CD14-positive monocyte (primary cell): ENCODE data around the gene DTD1. TPM values are rescaled to one million over a fixed set of nuclear protein-coding genes. Genes with fewer than 3 reads are reported as not detected.

Experiments used
- DNase-seq, 3 donors: peaks; one replicate each; pipeline ENCODE4 v3.0.0-alpha.2; 2011 to 2022
- H2AFZ ChIP-seq: 2 replicates; pipeline ENCODE4 v1.6.0; 2012; ENCODE audit warnings: mild to moderate bottlenecking, low read depth, low read length, inconsistent platforms; ENCODE audit not compliant: insufficient read depth, poor library complexity, severe bottlenecking
- H3K27ac ChIP-seq, 2 donors: 1 replicate in 1 of 2; 2 replicates in 1 of 2; pipeline ENCODE4 v1.5.1; 2012 to 2013; ENCODE audit warnings: low read length in 2 of 2, control low read depth in 1 of 2, inconsistent platforms in 1 of 2, low read depth in 1 of 2, mild to moderate bottlenecking in 1 of 2
- H3K27me3 ChIP-seq, 2 donors: one replicate each; pipeline versions ENCODE4 v1.6.0 to v1.6.1; 2011 to 2013; ENCODE audit warnings: low read length in 2 of 2; ENCODE audit not compliant: control insufficient read depth in 2 of 2, insufficient read depth in 2 of 2
- H3K36me3 ChIP-seq, 2 donors: replicated peaks in 1 of 2; 1 replicate in 1 of 2; 2 replicates in 1 of 2; pipeline versions ENCODE4 v1.5.1 to v1.6.1; 2012 to 2013; ENCODE audit warnings: low read length in 2 of 2, control low read depth in 1 of 2, inconsistent platforms in 1 of 2, mild to moderate bottlenecking in 1 of 2; ENCODE audit not compliant: insufficient read depth in 2 of 2, control insufficient read depth in 1 of 2
- H3K4me1 ChIP-seq, 2 donors: 1 replicate in 1 of 2; 2 replicates in 1 of 2; pipeline versions ENCODE4 v1.5.1 to v1.6.1; 2012 to 2013; ENCODE audit warnings: low read length in 2 of 2, control low read depth in 1 of 2, inconsistent platforms in 1 of 2, mild to moderate bottlenecking in 1 of 2, moderate library complexity in 1 of 2; ENCODE audit not compliant: insufficient read depth in 2 of 2, control insufficient read depth in 1 of 2
- H3K4me2 ChIP-seq: replicated peaks from 2 replicates; pipeline ENCODE3; 2012; ENCODE audit warnings: low read length, moderate library complexity, mild to moderate bottlenecking; ENCODE audit not compliant: poor library complexity, severe bottlenecking; ENCODE audit errors: extremely low read depth
- H3K4me3 ChIP-seq, 3 experiments: fragments of 200-600 bp in 1 of 3; sonication (generic) in 1 of 3; replicated peaks in 1 of 3; 1 replicate in 2 of 3; 2 replicates in 1 of 3; pipeline ENCODE4 v1.5.1; 2011 to 2013; ENCODE audit warnings: low read length in 3 of 3, mild to moderate bottlenecking in 3 of 3, control low read depth in 2 of 3, low read depth in 2 of 3, inconsistent platforms in 1 of 3, moderate library complexity in 1 of 3
- H3K79me2 ChIP-seq: 2 replicates; pipeline ENCODE4 v1.6.0; 2012; ENCODE audit warnings: mild to moderate bottlenecking, control low read depth, inconsistent platforms, low read length, moderate library complexity; ENCODE audit not compliant: insufficient read depth
- H3K9ac ChIP-seq: 2 replicates; pipeline ENCODE4 v1.6.0; 2017; ENCODE audit warnings: low read length, mild to moderate bottlenecking; ENCODE audit not compliant: insufficient read depth, poor library complexity, severe bottlenecking
- H3K9me3 ChIP-seq, 2 donors: replicated peaks in 1 of 2; 1 replicate in 1 of 2; 2 replicates in 1 of 2; pipeline versions ENCODE4 v1.5.1 to v1.6.1; 2012 to 2013; ENCODE audit warnings: low read length in 2 of 2, control low read depth in 1 of 2; ENCODE audit not compliant: control insufficient read depth in 1 of 2, insufficient read depth in 1 of 2
- H4K20me1 ChIP-seq: 2 replicates; pipeline ENCODE4 v1.6.0; 2012; ENCODE audit warnings: mild to moderate bottlenecking, low read length, control low read depth, moderate library complexity; ENCODE audit not compliant: insufficient read depth
- H3K27ac Mint-ChIP-seq, 7 donors: one replicate each; pipeline ENCODE4 v1.8.0; 2020; ENCODE audit warnings: mild to moderate bottlenecking in 7 of 7, mixed read lengths in 7 of 7, moderate library complexity in 6 of 7, inconsistent platforms in 2 of 7
- H3K27me3 Mint-ChIP-seq, 3 donors: one replicate each; pipeline ENCODE4 v1.8.0; 2021 to 2022; ENCODE audit warnings: low read depth in 3 of 3, mild to moderate bottlenecking in 3 of 3, mixed read lengths in 3 of 3, moderate library complexity in 3 of 3, inconsistent platforms in 1 of 3
- H3K36me3 Mint-ChIP-seq, 2 donors: one replicate each; pipeline ENCODE4 v1.8.0; 2020; ENCODE audit warnings: mixed read lengths in 2 of 2, inconsistent platforms in 1 of 2, mild to moderate bottlenecking in 1 of 2
- H3K4me1 Mint-ChIP-seq: one replicate; pipeline ENCODE4 v1.8.0; 2020; ENCODE audit warnings: mild to moderate bottlenecking, mixed read lengths
- H3K4me3 Mint-ChIP-seq, 2 donors: one replicate each; pipeline ENCODE4 v1.8.0; 2020; ENCODE audit warnings: mild to moderate bottlenecking in 2 of 2, mixed read lengths in 2 of 2, moderate library complexity in 1 of 2
- H3K9me3 Mint-ChIP-seq, 7 donors: one replicate each; pipeline ENCODE4 v1.8.0; 2020 to 2022; ENCODE audit warnings: mixed read lengths in 7 of 7, mild to moderate bottlenecking in 6 of 7, moderate library complexity in 6 of 7, inconsistent platforms in 2 of 7
- WGBS: methylation state at CpG from one replicate; pipeline ENCODE4 v1.1.5; 2013; ENCODE audit warnings: missing lambda C conversion rate; ENCODE audit not compliant: insufficient coverage; 5-methylcytosine and 5-hydroxymethylcytosine counted together
- intact Hi-C, 2 donors: fragments of 100-400 bp; cut with micrococcal nuclease; formaldehyde crosslinking; loops; one replicate each; pipeline versions ENCODE4 v1.15.0 to v1.15.1; 2023
- polyA plus RNA-seq, 3 donors: library from polyadenylated mRNA; depleted of rRNA in 1 of 3; unstranded in 2 of 3; stranded (reverse) in 1 of 3; fragments of 300-500 nt in 2 of 3; fragments of >200 nt in 1 of 3; fragmentation: Illumina TruSeq in 2 of 3; gene quantifications; 1 replicate in 2 of 3; 2 replicates in 1 of 3; pipeline ENCODE4 v1.2.3, GENCODE V29; 2012 to 2021
- TF ChIP-seq, protein P1 (sequence below): fragments of 200-600 bp; IDR thresholded peaks from one replicate; pipeline ENCODE4 v1.8.0; 2022; ENCODE audit warnings: antibody characterized with exemption, mild to moderate bottlenecking

DTD1 gene
- polyA plus RNA-seq, 3 donors = 18.8 to 33.6 (median 26.3) TPM

DNA sequence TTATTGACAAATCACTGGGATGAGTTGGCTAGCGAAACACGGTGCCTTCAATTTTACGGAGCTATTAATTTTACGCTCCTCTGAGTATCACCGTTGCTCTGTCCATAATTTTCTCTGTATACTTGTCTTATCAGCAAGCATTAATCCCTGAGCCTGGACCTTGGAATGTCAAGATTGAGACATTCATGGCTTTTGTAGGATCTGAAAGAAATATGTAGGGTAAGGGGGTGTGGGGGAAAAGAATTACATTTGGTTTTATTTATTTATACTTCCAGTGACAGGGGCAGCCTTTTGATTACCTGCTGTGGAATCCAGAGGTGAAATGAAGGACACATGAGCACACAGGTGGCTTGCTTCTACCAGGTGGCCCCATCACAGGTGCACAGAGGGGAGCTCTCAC lies 46.6 kb downstream of the DTD1 start:
- Mint-ChIP-seq H3K4me3 (no peak overlapping the region), H3K27me3 (no peaks in the 10 kb centered on the region), H3K4me1 (no peaks in the 10 kb centered on the region), H3K9me3 (peaks cover 0 to 3% (median 0%) of the 10 kb centered on the region in 7 donors), H3K36me3 (peaks cover 9 to 10% of the 10 kb centered on the region in 2 donors), H3K27ac (no peak overlapping the region)
- H3K27me3 ChIP-seq = no peaks in the 10 kb centered on the region
- H3K4me2 ChIP-seq = no peak overlapping the region
- no peak overlapping the region for H2AFZ ChIP-seq
- no peaks in the 10 kb centered on the region for H4K20me1 ChIP-seq
- H3K9me3 ChIP-seq = no peaks in the 10 kb centered on the region
- TF ChIP-seq, protein P1, sequence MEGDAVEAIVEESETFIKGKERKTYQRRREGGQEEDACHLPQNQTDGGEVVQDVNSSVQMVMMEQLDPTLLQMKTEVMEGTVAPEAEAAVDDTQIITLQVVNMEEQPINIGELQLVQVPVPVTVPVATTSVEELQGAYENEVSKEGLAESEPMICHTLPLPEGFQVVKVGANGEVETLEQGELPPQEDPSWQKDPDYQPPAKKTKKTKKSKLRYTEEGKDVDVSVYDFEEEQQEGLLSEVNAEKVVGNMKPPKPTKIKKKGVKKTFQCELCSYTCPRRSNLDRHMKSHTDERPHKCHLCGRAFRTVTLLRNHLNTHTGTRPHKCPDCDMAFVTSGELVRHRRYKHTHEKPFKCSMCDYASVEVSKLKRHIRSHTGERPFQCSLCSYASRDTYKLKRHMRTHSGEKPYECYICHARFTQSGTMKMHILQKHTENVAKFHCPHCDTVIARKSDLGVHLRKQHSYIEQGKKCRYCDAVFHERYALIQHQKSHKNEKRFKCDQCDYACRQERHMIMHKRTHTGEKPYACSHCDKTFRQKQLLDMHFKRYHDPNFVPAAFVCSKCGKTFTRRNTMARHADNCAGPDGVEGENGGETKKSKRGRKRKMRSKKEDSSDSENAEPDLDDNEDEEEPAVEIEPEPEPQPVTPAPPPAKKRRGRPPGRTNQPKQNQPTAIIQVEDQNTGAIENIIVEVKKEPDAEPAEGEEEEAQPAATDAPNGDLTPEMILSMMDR = no peak
- H3K4me3 ChIP-seq = no peak overlapping the region
- no peaks in the 10 kb centered on the region for H3K79me2 ChIP-seq
- no peaks in the 10 kb centered on the region for H3K4me1 ChIP-seq
- WGBS = 100% methylated on average over 2 of the region's 5 CpGs
- no peak for DNase-seq
- peaks cover 0 to 4% of the 10 kb centered on the region in 2 donors for H3K36me3 ChIP-seq
- no peak overlapping the region for H3K27ac ChIP-seq
- intact Hi-C loops = no loop called here
- no peak overlapping the region for H3K9ac ChIP-seq

DNA sequence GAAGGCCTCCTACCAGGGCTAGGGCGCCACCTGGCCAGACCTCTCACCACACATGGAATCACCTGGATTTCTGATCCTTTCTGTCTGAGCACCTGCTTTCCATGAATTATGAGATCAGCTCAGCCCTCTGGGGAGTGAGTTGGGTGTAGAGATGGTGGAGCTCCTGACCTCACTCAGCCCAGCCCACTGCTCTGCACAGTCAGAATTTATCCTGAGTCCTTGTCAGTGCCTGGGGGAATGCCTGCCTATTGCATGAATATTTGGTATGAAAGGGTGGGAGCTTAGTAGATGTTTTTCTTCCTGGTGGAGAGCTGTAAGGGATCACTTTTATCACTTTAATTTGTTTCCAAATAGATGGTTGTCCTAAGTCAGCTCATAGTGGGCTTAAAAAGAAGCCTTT lies 47.5 kb downstream of the DTD1 start:
- Mint-ChIP-seq H3K27me3 (no peaks in the 10 kb centered on the region), H3K27ac (no peak overlapping the region), H3K4me3 (no peak overlapping the region), H3K36me3 (peaks cover 6 to 7% of the 10 kb centered on the region in 2 donors), H3K4me1 (no peaks in the 10 kb centered on the region), H3K9me3 (no peaks in the 10 kb centered on the region)
- Histone ChIP-seq H4K20me1 (no peaks in the 10 kb centered on the region), H3K27me3 (no peaks in the 10 kb centered on the region), H3K4me1 (no peaks in the 10 kb centered on the region), H3K27ac (no peak overlapping the region), H3K9ac (no peak overlapping the region), H3K4me3 (no peak overlapping the region), H3K36me3 (peaks cover 0 to 4% of the 10 kb centered on the region in 2 donors), H3K4me2 (no peak overlapping the region), H3K9me3 (no peaks in the 10 kb centered on the region), H2AFZ (no peak overlapping the region), H3K79me2 (no peaks in the 10 kb centered on the region)
- no peak for DNase-seq
- intact Hi-C loops = no loop called here
- TF ChIP-seq, protein P1 = no peak
- WGBS = no CpG with 5 or more reads among the region's 1 CpG
